ENCODE results near the gene MMP17. TPM values are rescaled to one million over a fixed set of nuclear protein-coding genes. Genes with fewer than 3 reads are reported as not detected.
A peak's percentile ranks its signal among the peaks of the same experiment; 100 is the strongest.

MMP17 gene
- polyA plus RNA-seq, 1 experiment: 13.7 TPM

DNA sequence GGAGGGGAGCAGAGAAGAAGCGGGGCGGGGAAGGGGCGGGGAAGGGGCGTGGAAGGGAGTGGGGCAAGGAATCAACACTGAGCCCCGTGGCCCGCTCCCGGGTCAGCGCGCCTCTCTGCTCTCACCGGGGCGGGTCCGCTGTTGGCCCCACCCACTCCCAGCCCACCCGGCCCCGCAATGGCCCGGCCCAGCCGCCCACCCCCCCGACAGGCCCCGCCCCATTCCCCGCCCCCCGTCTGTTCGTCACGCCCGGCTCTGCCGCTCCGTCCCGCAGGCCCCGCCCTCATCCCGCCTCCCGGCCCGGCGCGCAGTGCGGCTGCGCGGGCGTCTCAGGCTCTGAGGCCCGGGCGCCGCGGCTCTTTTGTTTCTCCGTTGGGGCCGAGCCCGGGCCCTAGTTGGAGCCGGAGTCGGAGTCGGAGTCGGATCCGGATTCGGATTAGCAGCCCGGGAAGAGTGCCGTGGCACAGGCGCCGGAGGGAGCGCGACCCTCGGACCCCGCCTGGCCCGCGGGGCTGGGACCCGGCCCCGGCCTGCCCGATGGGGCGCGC is 66.2 kb downstream of the MMP17 start, which contains the start of gene ULK1:
TSS of gene ULK1 (plus strand) at position 310 of the 548 bp plus-strand sequence. CDS start 380 bp downstream, outside the sequence.
- DNase-seq (ENCODE audit: low read depth): no peak
- CTCF ChIA-PET: no interaction called here
- peak within 1 kb of the TSS; percentile 82 for H3K4me3 ChIP-seq (ENCODE audit: low read depth, low read length)
- POLR2A ChIA-PET: no interaction called here
- H3K27me3 ChIP-seq (ENCODE audit: control insufficient read depth, insufficient read depth, low read length): no peaks in the 10 kb centered on the region; the same call in 1 of the 2 replicates
- H3K36me3 ChIP-seq (ENCODE audit: control insufficient read depth, insufficient read depth, low read length): peaks cover 10% of the 10 kb centered on the region
- TF ChIP-seq, protein P1, sequence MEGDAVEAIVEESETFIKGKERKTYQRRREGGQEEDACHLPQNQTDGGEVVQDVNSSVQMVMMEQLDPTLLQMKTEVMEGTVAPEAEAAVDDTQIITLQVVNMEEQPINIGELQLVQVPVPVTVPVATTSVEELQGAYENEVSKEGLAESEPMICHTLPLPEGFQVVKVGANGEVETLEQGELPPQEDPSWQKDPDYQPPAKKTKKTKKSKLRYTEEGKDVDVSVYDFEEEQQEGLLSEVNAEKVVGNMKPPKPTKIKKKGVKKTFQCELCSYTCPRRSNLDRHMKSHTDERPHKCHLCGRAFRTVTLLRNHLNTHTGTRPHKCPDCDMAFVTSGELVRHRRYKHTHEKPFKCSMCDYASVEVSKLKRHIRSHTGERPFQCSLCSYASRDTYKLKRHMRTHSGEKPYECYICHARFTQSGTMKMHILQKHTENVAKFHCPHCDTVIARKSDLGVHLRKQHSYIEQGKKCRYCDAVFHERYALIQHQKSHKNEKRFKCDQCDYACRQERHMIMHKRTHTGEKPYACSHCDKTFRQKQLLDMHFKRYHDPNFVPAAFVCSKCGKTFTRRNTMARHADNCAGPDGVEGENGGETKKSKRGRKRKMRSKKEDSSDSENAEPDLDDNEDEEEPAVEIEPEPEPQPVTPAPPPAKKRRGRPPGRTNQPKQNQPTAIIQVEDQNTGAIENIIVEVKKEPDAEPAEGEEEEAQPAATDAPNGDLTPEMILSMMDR (IDR thresholded peaks at IDR 0.05; ENCODE audit: insufficient read depth, low read depth, low read length): no peak

DNA sequence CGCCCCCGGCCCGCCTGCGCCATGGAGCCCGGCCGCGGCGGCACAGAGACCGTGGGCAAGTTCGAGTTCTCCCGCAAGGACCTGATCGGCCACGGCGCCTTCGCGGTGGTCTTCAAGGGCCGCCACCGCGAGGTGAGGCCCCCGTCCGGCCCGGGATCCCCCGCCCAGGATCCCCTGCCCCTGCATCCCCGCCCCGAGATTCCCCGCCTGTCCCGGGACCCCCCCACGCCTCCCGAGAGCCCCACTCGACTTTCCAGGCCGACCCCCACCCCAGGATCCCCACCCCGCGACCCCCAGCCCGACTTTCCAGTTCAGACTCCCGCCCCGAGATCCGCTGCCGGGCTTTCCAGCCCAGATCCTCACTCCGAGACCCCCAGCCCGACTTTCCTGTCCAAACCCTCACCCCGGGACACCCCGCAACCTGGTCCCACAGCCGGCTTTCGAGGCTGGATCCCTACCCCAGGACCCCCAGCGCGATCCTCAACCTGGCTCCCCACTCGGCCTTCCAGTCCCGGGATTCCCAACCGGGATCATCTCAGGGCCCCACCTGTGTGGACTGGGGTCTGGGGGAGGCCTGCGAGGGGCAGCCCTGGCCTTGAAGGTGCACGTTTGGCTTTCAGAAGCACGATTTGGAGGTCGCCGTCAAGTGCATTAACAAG is 66.9 kb downstream of the MMP17 start:
- H3K27me3 ChIP-seq (ENCODE audit: control insufficient read depth, insufficient read depth, low read length): no peaks in the 10 kb centered on the region
- peak overlapping the region; percentile 82 for H3K4me3 ChIP-seq (ENCODE audit: low read depth, low read length)
- H3K36me3 ChIP-seq (ENCODE audit: control insufficient read depth, insufficient read depth, low read length): peaks cover 10% of the 10 kb centered on the region
- POLR2A ChIA-PET: no interaction called here
- TF ChIP-seq, protein P1 (IDR thresholded peaks at IDR 0.05; ENCODE audit: insufficient read depth, low read depth, low read length): no peak
- CTCF ChIA-PET: no interaction called here
- no peak for DNase-seq (ENCODE audit: low read depth)

DNA sequence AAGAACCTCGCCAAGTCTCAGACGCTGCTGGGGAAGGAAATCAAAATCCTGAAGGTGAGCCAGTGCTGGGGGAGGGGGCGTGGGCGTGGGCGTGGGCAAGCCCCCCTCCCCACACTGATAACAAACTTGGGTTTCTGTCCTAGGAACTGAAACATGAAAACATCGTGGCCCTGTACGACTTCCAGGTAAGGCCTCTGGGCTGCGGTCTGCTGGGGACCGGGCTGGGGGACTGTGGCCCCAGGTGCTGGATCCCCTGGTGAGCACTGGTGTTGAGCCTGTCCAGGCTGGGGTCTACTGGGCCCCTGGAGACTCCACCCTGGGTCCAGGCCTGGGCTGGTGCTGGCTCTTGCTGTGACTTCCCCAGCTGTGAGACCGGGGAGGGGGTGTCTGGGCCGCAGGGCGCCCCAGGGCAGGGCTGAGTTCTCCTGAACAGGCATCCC is 67.5 kb downstream of the MMP17 start:
- peaks cover 13% of the 10 kb centered on the region for H3K36me3 ChIP-seq (ENCODE audit: control insufficient read depth, insufficient read depth, low read length)
- no peaks in the 10 kb centered on the region for H3K27me3 ChIP-seq (ENCODE audit: control insufficient read depth, insufficient read depth, low read length)
- DNase-seq (ENCODE audit: low read depth): no peak
- H3K4me3 ChIP-seq (ENCODE audit: low read depth, low read length): peak overlapping the region; percentile 82
- ChIA-PET CTCF (interaction anchor here (1.2 kb wide), 1 partner anchor 44 kb away, joined by 4 read pairs; no protein-coding TSS in a partner anchor), POLR2A (no interaction called here)
- TF ChIP-seq, protein P1 (IDR thresholded peaks at IDR 0.05; ENCODE audit: insufficient read depth, low read depth, low read length): no peak

DNA sequence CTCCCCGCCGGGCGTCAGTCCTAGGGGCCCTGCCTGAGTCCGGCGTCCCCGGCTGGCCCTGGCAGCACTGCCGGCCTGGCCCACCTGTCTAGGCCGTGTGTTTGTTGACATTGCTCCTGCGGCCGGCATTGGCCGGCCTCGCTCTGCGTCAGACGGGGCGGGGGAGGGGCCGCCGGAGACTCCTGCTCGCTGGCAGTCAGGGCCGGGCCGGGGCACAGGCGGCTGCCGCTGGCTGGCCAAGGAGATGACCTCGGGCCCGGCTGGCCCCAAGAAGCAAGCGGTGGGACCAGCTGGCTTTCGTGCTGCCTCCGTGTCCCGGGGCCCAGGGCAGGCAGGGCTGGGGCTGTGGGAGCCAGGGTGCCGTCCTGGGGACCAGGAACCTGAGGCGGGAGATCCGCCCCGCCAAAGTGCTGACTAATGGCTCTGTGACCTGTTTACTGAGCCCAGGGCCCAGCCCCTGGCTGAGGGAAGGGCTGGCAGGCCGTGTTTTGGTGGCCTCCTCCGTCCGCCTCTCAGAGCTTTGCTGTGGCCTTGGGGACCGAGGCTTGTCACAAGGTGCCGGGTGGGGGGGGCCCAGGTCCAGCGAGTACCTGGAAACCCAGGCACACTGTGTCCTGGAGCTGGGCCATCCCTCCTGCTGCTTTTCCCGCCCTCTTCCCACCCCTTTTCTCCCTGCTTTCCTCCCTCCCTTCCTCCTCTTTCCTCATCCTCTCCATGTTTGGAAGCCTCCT is 68.1 kb downstream of the MMP17 start:
- H3K36me3 ChIP-seq (ENCODE audit: control insufficient read depth, insufficient read depth, low read length): peaks cover 13% of the 10 kb centered on the region
- ChIA-PET POLR2A (interaction anchor here (0.6 kb wide), 1 partner anchor 38 kb away, joined by 6 read pairs; no protein-coding TSS in a partner anchor), CTCF (interaction anchor here (0.6 to 1.2 kb wide), 5 partner anchors 15 to 108 kb away, joined by 3 to 4 read pairs (median 3); no protein-coding TSS in a partner anchor)
- DNase-seq (ENCODE audit: low read depth): peak; percentile 57
- no peaks in the 10 kb centered on the region for H3K27me3 ChIP-seq (ENCODE audit: control insufficient read depth, insufficient read depth, low read length)
- peak overlapping the region; percentile 82 for H3K4me3 ChIP-seq (ENCODE audit: low read depth, low read length)
- TF ChIP-seq, protein P1 (IDR thresholded peaks at IDR 0.05; ENCODE audit: insufficient read depth, low read depth, low read length): no peak

DNA sequence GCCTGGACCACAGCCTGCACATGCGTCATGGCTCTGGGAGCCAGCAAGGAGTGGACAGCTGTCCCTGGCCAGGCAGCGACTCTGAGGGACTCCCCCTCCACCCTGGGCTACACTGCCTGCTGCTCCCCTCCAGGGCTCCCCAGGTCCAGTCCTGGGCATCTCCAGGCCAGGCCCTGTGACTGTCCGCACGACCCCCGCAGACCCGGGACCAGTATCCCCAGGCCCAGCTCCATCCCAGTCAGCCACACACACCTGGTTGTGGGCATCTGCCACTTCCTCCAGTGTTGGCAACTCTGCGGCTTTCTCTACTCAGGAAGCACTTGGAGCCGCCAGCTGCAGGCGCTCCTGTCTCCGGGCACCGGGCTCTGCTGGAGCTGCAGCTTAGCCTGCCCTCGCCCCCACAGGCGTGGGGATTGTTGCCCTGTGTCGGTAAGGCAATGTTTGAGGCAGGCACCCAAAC is 68.6 kb downstream of the MMP17 start:
- CTCF ChIA-PET: interaction anchor here (0.6 to 1.2 kb wide), 7 partner anchors 16 to 160 kb away, joined by 3 to 4 read pairs (median 3); no protein-coding TSS in a partner anchor
- TF ChIP-seq, protein P1 (IDR thresholded peaks at IDR 0.05; ENCODE audit: insufficient read depth, low read depth, low read length): no peak
- peaks cover 17% of the 10 kb centered on the region for H3K36me3 ChIP-seq (ENCODE audit: control insufficient read depth, insufficient read depth, low read length)
- H3K27me3 ChIP-seq (ENCODE audit: control insufficient read depth, insufficient read depth, low read length): no peaks in the 10 kb centered on the region
- H3K4me3 ChIP-seq (ENCODE audit: low read depth, low read length): peak overlapping the region; percentile 82; the same call in 1 of the 2 replicates
- POLR2A ChIA-PET: interaction anchor here (0.6 kb wide), 1 partner anchor 38 kb away, joined by 6 read pairs; no protein-coding TSS in a partner anchor
- DNase-seq (ENCODE audit: low read depth): no peak
